ENCODE data around the gene MOB1A. TPM values are rescaled to one million over a fixed set of nuclear protein-coding genes. Genes with fewer than 3 reads are reported as not detected.
"Not testable (repeated sequence)": the region's sequence is repeated elsewhere in the genome, so short reads cannot be mapped to it uniquely, and the experiment has no call there.

The MOB1A gene
- total RNA-seq, 2 experiments from 2014 or later, result 96.6 to 149 TPM

DNA sequence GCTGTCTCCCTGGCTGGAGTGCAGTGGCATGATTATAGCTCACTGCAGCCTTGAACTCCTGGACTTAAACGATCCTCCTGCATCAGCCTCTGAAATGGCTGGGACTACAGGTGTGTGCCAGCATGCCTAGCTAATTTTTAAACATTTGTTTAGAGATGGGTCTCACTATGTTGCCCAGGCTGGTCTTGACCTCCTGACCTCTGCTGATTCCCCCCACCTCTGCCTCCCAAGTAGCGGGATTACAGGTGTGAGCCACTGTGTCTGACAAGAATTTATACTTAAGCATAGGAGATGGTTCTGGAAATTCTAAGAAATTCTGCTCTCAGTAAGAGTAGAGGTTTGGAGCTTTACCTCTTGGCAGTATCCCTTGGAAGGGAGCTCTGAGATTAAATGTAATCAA, 38.0 kb upstream of the MOB1A start:
- Mint-ChIP-seq H3K4me1 (no peaks in the 10 kb centered on the region), H3K27ac (no peak overlapping the region), H3K27me3 (no peaks in the 10 kb centered on the region), H3K36me3 (ENCODE audit: low read depth) (peaks cover 52% of the 10 kb centered on the region), H3K9me3 (ENCODE audit: low read depth) (no peaks in the 10 kb centered on the region), H3K4me3 (no peak overlapping the region)
- ChIA-PET POLR2A (interaction anchor here (0.8 to 1.6 kb wide), 4 partner anchors 11 to 38 kb away, joined by 3 to 7 read pairs (median 4); partner anchors contain the start of gene MOB1A), CTCF (interaction anchor here (0.6 to 1.6 kb wide), 8 partner anchors 17 to 461 kb away, joined by 3 to 5 read pairs (median 3); no protein-coding TSS in a partner anchor)
- intact Hi-C loops (cut with DNase I, micrococcal nuclease), result no loop called here
- DNase-seq (no peak), ATAC-seq (no peak)

DNA sequence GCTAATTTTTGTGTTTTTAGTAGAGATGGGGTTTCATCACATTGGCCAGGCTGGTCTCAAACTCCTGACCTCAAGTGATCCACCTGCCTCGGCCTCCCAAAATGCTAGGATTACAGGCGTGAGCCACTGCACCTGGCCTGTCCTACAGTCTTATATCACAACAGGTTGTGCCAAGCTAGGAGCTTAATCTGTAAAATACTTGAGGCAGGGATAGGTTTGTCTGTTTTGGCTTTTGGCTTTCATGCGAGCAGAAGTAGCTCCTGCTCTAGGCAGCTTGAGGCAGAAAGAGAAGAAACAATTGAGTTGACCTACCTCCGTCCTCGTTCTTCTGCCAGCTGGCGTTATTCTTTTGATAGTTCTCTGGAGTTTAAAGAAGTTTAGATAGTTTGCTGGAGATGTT, 37.1 kb upstream of the MOB1A start:
- intact Hi-C loops (cut with DNase I, micrococcal nuclease); H3K9me3 Mint-ChIP-seq (ENCODE audit: low read depth); H3K27me3 Mint-ChIP-seq; DNase-seq; H3K27ac Mint-ChIP-seq; H3K4me1 Mint-ChIP-seq; H3K4me3 Mint-ChIP-seq; ATAC-seq: not testable (repeated sequence)
- POLR2A ChIA-PET, result interaction anchor here (0.8 to 1.6 kb wide), 4 partner anchors 10 to 63 kb away, joined by 3 to 7 read pairs (median 4); no protein-coding TSS in a partner anchor
- CTCF ChIA-PET, result interaction anchor here (0.6 to 1.0 kb wide), 4 partner anchors 17 to 460 kb away, joined by 3 to 5 read pairs (median 3); no protein-coding TSS in a partner anchor
- H3K36me3 Mint-ChIP-seq (ENCODE audit: low read depth), result peaks cover 58% of the 10 kb centered on the region

DNA sequence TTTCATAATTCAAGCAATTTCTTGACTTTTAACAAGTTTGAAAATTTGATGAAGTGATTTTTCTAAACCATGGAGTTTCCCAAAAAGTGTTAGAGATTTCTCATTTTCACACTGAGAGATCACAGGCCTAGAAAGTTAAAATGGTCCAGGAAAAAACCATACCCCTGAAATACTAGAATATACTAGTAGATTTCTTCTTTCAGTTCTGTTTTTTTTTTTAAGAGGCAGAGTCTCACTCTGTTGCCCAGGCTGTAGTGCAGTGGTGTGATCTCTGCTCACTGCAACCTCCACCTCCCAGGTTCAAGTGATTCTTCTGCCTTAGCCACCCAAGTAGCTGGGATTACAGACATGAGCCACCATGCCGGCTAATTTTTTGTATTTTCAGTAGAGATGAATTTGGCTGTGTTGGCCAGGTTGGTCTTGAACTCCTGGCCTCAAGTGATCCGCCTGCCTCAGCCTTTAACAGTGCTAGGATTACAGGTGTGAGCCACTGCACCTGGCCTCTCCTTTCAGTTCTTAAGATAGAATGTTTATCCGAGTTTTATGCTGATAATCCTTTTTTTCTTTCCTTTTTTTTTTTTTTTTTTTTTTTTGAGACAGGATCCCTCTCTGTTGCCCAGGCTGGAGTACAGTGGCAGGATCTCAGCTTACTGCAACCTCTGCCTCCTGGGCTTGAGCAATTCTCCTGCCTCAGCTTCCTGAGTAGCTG, 34.2 kb upstream of the MOB1A start:
- DNase-seq, result no peak
- Mint-ChIP-seq H3K27me3 (no peaks in the 10 kb centered on the region), H3K4me3 (no peak overlapping the region), H3K9me3 (ENCODE audit: low read depth) (no peaks in the 10 kb centered on the region), H3K27ac (no peak overlapping the region), H3K4me1 (peaks cover 10% of the 10 kb centered on the region), H3K36me3 (ENCODE audit: low read depth) (peaks cover 65% of the 10 kb centered on the region)
- POLR2A ChIA-PET, result no interaction called here
- ATAC-seq, result no peak
- CTCF ChIA-PET, result interaction anchor here (1.0 kb wide), 1 partner anchor 122 kb away, joined by 4 read pairs; no protein-coding TSS in a partner anchor
- intact Hi-C loops (cut with DNase I, micrococcal nuclease), result no loop called here

DNA sequence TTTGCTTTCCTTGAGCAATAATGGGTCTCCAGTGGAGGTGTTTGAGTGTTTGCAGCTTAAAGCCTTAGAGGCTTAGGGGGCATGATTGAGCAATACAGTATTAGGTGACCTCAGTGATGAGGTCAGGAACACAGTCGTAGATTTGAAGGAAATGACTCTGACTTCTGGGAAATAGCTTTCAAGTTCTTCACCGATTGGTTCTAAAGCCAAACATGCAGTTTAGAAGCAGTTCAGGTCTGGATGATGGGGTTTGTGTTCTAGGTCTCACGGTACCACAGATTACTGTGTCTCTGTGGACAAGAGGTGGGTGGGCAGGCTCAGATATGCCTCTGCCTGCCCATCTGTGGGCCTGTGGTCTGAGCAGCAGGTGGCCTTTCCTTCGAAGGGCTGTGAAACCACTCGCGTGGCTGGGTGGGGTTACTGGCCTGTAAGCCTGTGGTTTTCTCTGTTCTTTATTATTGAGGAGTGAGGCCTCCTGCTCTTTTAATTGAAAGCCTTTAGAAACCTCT, 27.6 kb upstream of the MOB1A start:
- H3K9me3 Mint-ChIP-seq (ENCODE audit: low read depth), result no peaks in the 10 kb centered on the region
- H3K27me3 Mint-ChIP-seq, result no peaks in the 10 kb centered on the region
- intact Hi-C loops (cut with DNase I, micrococcal nuclease), result loop anchor here in 1 of 2 experiments (1.0 to 5.0 kb wide), 2 partner anchors 34 to 58 kb away; no protein-coding TSS in a partner anchor
- peak overlapping the region; percentile 94 for H3K27ac Mint-ChIP-seq
- H3K36me3 Mint-ChIP-seq (ENCODE audit: low read depth), result peaks cover 86% of the 10 kb centered on the region
- ChIA-PET CTCF (interaction anchor here (0.8 to 1.3 kb wide), 5 partner anchors 28 to 385 kb away, joined by 3 to 5 read pairs (median 3); partner anchors contain the start of gene MOB1A), POLR2A (interaction anchor here (0.6 to 2.1 kb wide), 5 partner anchors 10 to 378 kb away, joined by 3 to 7 read pairs (median 4); partner anchors contain the start of genes MOB1A and STAMBP)
- DNase-seq (peak; percentile 63), ATAC-seq (peak; percentile 82)
- H3K4me3 Mint-ChIP-seq, result peak overlapping the region; percentile 61
- peaks cover 66% of the 10 kb centered on the region for H3K4me1 Mint-ChIP-seq

DNA sequence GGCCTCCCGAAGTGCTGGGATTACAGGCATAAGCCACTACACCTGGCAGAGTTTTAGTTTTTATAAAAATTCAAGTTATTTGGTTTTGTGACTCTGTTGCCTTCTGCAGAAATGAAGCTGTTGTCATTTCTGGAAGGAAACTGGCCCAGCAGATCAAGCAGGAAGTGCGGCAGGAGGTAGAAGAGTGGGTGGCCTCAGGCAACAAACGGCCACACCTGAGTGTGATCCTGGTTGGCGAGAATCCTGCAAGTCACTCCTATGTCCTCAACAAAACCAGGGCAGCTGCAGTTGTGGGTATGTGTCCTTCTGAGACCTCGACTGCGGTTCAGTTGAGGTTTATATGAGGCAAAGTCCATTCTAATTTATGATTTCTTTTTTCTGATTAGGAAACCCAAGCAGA, 26.9 kb upstream of the MOB1A start:
- Mint-ChIP-seq H3K4me3 (peak overlapping the region; percentile 61), H3K27me3 (no peaks in the 10 kb centered on the region), H3K36me3 (ENCODE audit: low read depth) (peaks cover 89% of the 10 kb centered on the region), H3K9me3 (ENCODE audit: low read depth) (no peaks in the 10 kb centered on the region), H3K27ac (peak overlapping the region; percentile 94), H3K4me1 (peaks cover 71% of the 10 kb centered on the region)
- peak; percentile 56 for DNase-seq
- intact Hi-C loops (cut with DNase I, micrococcal nuclease), result loop anchor here in 1 of 2 experiments (5.0 kb wide), 1 partner anchor 33 kb away; no protein-coding TSS in a partner anchor
- CTCF ChIA-PET, result interaction anchor here (1.1 to 1.2 kb wide), 2 partner anchors 27 to 385 kb away, joined by 3 to 5 read pairs; partner anchors contain the start of gene MOB1A
- POLR2A ChIA-PET, result interaction anchor here (0.6 to 2.1 kb wide), 4 partner anchors 11 to 377 kb away, joined by 3 to 7 read pairs (median 4); partner anchors contain the start of genes MOB1A and STAMBP
- ATAC-seq, result peak; percentile 57

DNA sequence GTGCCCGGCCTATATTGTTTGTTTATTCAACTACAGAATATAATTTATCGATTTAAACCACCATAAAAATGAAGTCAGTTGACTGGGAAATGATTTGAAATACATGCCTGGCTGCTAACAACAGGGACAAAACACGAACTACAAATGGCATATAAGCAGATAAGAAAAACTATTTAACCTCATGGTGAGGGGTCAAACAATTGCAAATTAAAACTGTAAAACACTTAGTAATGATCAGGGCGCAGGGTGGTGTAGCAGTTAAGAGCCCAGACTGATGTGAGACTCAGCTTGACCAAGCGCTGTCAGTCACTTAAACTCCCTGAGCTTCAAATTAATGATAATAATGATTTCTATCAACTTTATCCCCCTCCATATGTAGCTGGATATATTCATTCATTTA, 26.4 kb upstream of the MOB1A start:
- no peaks in the 10 kb centered on the region for H3K9me3 Mint-ChIP-seq (ENCODE audit: low read depth)
- ATAC-seq (no peak), DNase-seq (no peak)
- POLR2A ChIA-PET, result interaction anchor here (0.6 to 2.1 kb wide), 4 partner anchors 11 to 39 kb away, joined by 3 to 7 read pairs (median 4); partner anchors contain the start of gene MOB1A
- CTCF ChIA-PET, result interaction anchor here (0.7 to 1.3 kb wide), 3 partner anchors 27 to 381 kb away, joined by 3 to 6 read pairs (median 3); partner anchors contain the start of gene MOB1A
- peak overlapping the region; percentile 61 for H3K4me3 Mint-ChIP-seq
- H3K4me1 Mint-ChIP-seq, result peaks cover 74% of the 10 kb centered on the region
- H3K27me3 Mint-ChIP-seq, result no peaks in the 10 kb centered on the region
- peaks cover 90% of the 10 kb centered on the region for H3K36me3 Mint-ChIP-seq (ENCODE audit: low read depth)
- intact Hi-C loops (cut with DNase I, micrococcal nuclease), result loop anchor here in 1 of 2 experiments (5.0 kb wide), 1 partner anchor 33 kb away; no protein-coding TSS in a partner anchor
- H3K27ac Mint-ChIP-seq, result peak overlapping the region; percentile 94

DNA sequence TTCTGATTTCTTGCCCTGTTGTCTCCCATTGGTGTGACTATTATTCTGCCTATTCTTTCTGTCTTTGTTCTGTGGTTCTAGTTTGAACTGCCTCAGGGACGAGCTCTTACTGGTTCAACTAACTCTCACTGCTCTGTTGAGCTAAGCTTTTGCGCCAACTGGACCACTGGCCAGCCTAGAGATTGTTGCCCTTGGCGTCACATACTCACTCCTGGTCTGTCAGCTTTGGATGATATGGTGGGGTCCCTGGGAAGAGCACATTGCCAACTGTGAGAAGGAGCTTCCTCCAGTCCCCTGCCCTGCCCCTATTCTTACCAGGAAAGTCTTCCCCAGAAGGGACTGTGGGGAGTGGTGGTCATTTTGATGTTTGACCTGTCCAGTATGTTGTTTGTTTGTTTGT, 25.8 kb upstream of the MOB1A start:
- Mint-ChIP-seq H3K9me3 (ENCODE audit: low read depth) (no peaks in the 10 kb centered on the region), H3K27ac (peak overlapping the region; percentile 74), H3K36me3 (ENCODE audit: low read depth) (peaks cover 91% of the 10 kb centered on the region), H3K4me1 (peaks cover 73% of the 10 kb centered on the region), H3K27me3 (no peaks in the 10 kb centered on the region), H3K4me3 (no peak overlapping the region)
- DNase-seq, result no peak
- intact Hi-C loops (cut with DNase I, micrococcal nuclease), result loop anchor here in 1 of 2 experiments (5.0 kb wide), 2 partner anchors 37 to 372 kb away; no protein-coding TSS in a partner anchor
- no peak for ATAC-seq
- ChIA-PET POLR2A (interaction anchor here (1.1 kb wide), 1 partner anchor 26 kb away, joined by 3 read pairs; the partner anchor contains the start of gene MOB1A), CTCF (interaction anchor here (0.7 to 1.3 kb wide), 3 partner anchors 26 to 380 kb away, joined by 3 to 6 read pairs (median 3); partner anchors contain the start of gene MOB1A)

DNA sequence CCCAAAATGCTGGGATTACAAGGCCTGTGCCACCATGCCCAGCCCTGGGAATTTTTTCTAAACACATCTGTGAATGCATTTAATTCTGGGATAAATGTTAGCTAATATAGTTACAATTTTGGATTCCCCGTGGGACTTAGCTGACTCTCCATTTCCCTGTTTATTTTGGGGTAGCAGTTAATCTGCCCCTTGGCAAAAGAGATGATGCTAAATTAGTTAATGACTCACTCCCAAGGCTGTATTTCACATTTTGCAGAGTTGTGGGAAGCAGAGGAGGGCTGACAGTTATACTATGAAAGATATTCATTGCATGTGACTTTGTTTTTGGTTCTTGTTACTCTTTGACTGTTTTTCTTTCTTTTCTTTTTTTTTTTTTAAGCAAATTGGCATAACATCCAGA, 22.9 kb upstream of the MOB1A start:
- no peaks in the 10 kb centered on the region for H3K9me3 Mint-ChIP-seq (ENCODE audit: low read depth)
- ChIA-PET CTCF (interaction anchor here (0.8 to 3.5 kb wide), 2 partner anchors 10 to 54 kb away, joined by 3 to 18 read pairs; partner anchors contain the start of gene BOLA3), POLR2A (no interaction called here)
- H3K36me3 Mint-ChIP-seq (ENCODE audit: low read depth), result peaks cover 75% of the 10 kb centered on the region
- peak overlapping the region; percentile 100 for H3K4me3 Mint-ChIP-seq
- H3K27ac Mint-ChIP-seq, result peak overlapping the region; percentile 100
- no peaks in the 10 kb centered on the region for H3K27me3 Mint-ChIP-seq
- intact Hi-C loops (cut with DNase I, micrococcal nuclease), result loop anchor here in 1 of 2 experiments (5.0 kb wide), 2 partner anchors 34 to 369 kb away; no protein-coding TSS in a partner anchor
- ATAC-seq, result no peak
- peaks cover 69% of the 10 kb centered on the region for H3K4me1 Mint-ChIP-seq
- DNase-seq, result no peak

DNA sequence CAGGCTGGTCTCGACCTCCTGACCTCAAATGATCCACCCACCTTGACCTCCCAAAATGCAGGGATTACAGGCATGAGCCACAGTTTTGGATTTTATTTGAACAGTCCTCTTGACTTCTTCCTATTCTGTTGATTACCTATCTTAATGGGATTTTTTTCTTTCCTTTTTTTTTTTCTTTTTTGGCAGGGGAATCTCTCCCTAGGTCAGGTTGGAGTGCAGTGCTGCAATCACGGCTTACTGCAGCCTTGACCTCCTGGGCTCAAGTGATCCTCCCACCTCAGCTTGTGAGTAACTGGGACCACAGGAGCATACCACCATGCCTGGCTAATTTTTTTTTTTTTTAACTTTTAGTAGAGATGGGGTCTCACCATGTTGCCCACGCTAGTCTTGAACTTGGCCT, 22.5 kb upstream of the MOB1A start:
- ATAC-seq, result no peak
- Mint-ChIP-seq H3K27ac (peak overlapping the region; percentile 100), H3K4me1 (peaks cover 65% of the 10 kb centered on the region), H3K9me3 (ENCODE audit: low read depth) (no peaks in the 10 kb centered on the region), H3K4me3 (peak overlapping the region; percentile 100), H3K27me3 (no peaks in the 10 kb centered on the region), H3K36me3 (ENCODE audit: low read depth) (peaks cover 71% of the 10 kb centered on the region)
- CTCF ChIA-PET, result interaction anchor here (0.8 to 3.6 kb wide), 3 partner anchors 10 to 54 kb away, joined by 3 to 19 read pairs (median 18); partner anchors contain the start of genes BOLA3 and MOB1A
- intact Hi-C loops (cut with DNase I, micrococcal nuclease), result loop anchor here in 1 of 2 experiments (5.0 kb wide), 2 partner anchors 34 to 369 kb away; no protein-coding TSS in a partner anchor
- DNase-seq, result no peak
- POLR2A ChIA-PET, result interaction anchor here (1.0 kb wide), 1 partner anchor 20 kb away, joined by 3 read pairs; no protein-coding TSS in a partner anchor

DNA sequence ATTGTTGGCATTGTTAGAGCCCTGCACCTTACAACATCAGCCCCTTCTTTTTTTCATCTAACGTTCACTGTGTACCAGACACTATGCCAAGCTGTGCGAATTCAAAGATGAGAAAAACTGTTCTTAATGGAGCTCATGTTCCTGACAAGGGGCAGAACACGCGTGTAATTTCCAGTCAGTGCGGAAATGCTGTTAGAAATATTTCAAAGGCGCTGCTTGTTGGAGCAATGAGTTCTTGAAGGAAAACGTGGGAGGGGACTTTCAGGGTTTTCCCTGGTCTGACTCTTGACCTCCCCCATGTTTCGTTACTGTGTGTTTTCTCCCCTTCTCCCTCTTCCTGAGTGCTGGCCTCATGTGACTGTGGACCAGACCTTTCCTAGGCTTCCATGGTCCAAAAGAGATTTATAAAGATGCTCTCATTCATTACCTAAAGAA, 21.2 kb upstream of the MOB1A start:
- H3K27me3 Mint-ChIP-seq, result no peaks in the 10 kb centered on the region
- ChIA-PET POLR2A (interaction anchor here (0.6 to 2.6 kb wide), 11 partner anchors 9 to 463 kb away, joined by 3 to 32 read pairs (median 4); partner anchors contain the start of genes MOB1A, TPRKB and WBP1), CTCF (interaction anchor here (0.6 to 3.6 kb wide), 7 partner anchors 21 to 195 kb away, joined by 3 to 19 read pairs (median 5); partner anchors contain the start of genes BOLA3 and MOB1A)
- H3K4me3 Mint-ChIP-seq, result peak overlapping the region; percentile 100
- H3K27ac Mint-ChIP-seq, result peak overlapping the region; percentile 100
- H3K36me3 Mint-ChIP-seq (ENCODE audit: low read depth), result peaks cover 57% of the 10 kb centered on the region
- H3K4me1 Mint-ChIP-seq, result peaks cover 52% of the 10 kb centered on the region
- DNase-seq (peak; percentile 60), ATAC-seq (no peak)
- H3K9me3 Mint-ChIP-seq (ENCODE audit: low read depth), result no peaks in the 10 kb centered on the region
- intact Hi-C loops (cut with DNase I, micrococcal nuclease), result loop anchor here (1.0 to 5.0 kb wide), 8 partner anchors 33 to 637 kb away; partner anchors contain the start of genes DGUOK (in 1 of the 2) and TPRKB (in 1 of the 2)

Measured in activated CD4-positive, alpha-beta T cell treated with anti-CD3 and anti-CD28 coated beads for 36 hours (primary cell).